A673 (cell line): ENCODE results near the gene GSTM5. TPM values are rescaled to one million over a fixed set of nuclear protein-coding genes. Genes with fewer than 3 reads are reported as not detected.
"Not testable (repeated sequence)": the region's sequence is repeated elsewhere in the genome, so short reads cannot be mapped to it uniquely, and the experiment has no call there.

Source experiments
- Bru-seq: library from RNA; stranded (reverse); fragments of 400-500 nt; gene quantifications from one replicate; lab custom pipeline; 2021; lab: Mats Ljungman, UMichigan
- BruChase-seq, 2 experiments: library from RNA; stranded (reverse); fragments of 400-500 nt; gene quantifications; one replicate each; lab custom pipeline; 2021; lab: Mats Ljungman, UMichigan
- BruUV-seq: library from RNA; stranded (reverse); fragments of 400-500 nt; replicated peaks from 2 replicates; lab custom pipeline; 2021; lab: Mats Ljungman, UMichigan
- CTCF ChIA-PET: fragments of 300-600 bp; sonication (Branson Sonifier 250); formaldehyde crosslinking; loops from one replicate; lab custom pipeline; 2022; ENCODE audit warnings: antibody characterized with exemption; lab: Charles Lee
- POLR2A ChIA-PET: fragments of 300-600 bp; sonication (Branson Sonifier 250); formaldehyde crosslinking; loops from one replicate; lab custom pipeline; 2022; ENCODE audit warnings: antibody characterized with exemption; ENCODE audit not compliant: low non-redundant PET; lab: Charles Lee
- DNase-seq: peaks from one replicate; pipeline ENCODE4 v3.0.0-alpha.2; 2015; ENCODE audit warnings: low spot score
- H3K27ac ChIP-seq: fragments of 200-600 bp; sonication (generic); 2 replicates; pipeline ENCODE4 v1.5.1; 2016; ENCODE audit warnings: mixed run types, low read depth, mild to moderate bottlenecking, mixed read lengths, antibody characterized with exemption, low read length; ENCODE audit not compliant: poor library complexity, severe bottlenecking
- H3K27me3 ChIP-seq: fragments of 200-600 bp; sonication (generic); replicated peaks from 2 replicates; pipeline ENCODE4 v1.6.1; 2017; ENCODE audit warnings: mixed run types, low read depth, mild to moderate bottlenecking, mixed read lengths, antibody characterized with exemption, low read length; ENCODE audit not compliant: insufficient read depth, poor library complexity
- H3K36me3 ChIP-seq: fragments of 200-600 bp; sonication (generic); 2 replicates; pipeline ENCODE4 v1.6.1; 2016; ENCODE audit warnings: mixed run types, mild to moderate bottlenecking, mixed read lengths, antibody characterized with exemption, low read length; ENCODE audit not compliant: insufficient read depth, poor library complexity, severe bottlenecking
- H3K4me1 ChIP-seq: fragments of 200-600 bp; sonication (generic); 2 replicates; pipeline ENCODE4 v1.6.1; 2017; ENCODE audit warnings: mixed run types, mild to moderate bottlenecking, mixed read lengths, antibody characterized with exemption, low read length; ENCODE audit not compliant: insufficient read depth, poor library complexity, severe bottlenecking
- H3K4me3 ChIP-seq: fragments of 200-600 bp; sonication (generic); 2 replicates; pipeline ENCODE4 v1.5.1; 2016; ENCODE audit warnings: low read depth, mixed run types, mild to moderate bottlenecking, mixed read lengths, low read length; ENCODE audit not compliant: poor library complexity, severe bottlenecking
- H3K9me3 ChIP-seq: fragments of 200-600 bp; sonication (generic); 2 replicates; pipeline ENCODE4 v1.6.1; 2016; ENCODE audit warnings: mixed run types, low read depth, mild to moderate bottlenecking, mixed read lengths, antibody characterized with exemption, low read length; ENCODE audit not compliant: poor library complexity, severe bottlenecking
- EZH2 ChIP-seq: fragments of 200-600 bp; sonication (generic); IDR thresholded peaks from 2 replicates; pipeline ENCODE4 v1.6.1; 2017; ENCODE audit warnings: borderline replicate concordance, low read depth, mild to moderate bottlenecking, mixed read lengths, antibody characterized with exemption, low read length; ENCODE audit not compliant: poor library complexity, severe bottlenecking
- intact Hi-C: fragments of 100-400 bp; cut with micrococcal nuclease; formaldehyde crosslinking; loops from one replicate; pipeline ENCODE4 v1.10.0; 2022; ENCODE audit not compliant: unreplicated experiment
- long read RNA-seq: library from polyadenylated mRNA; stranded (forward); transcript quantifications from one replicate; pipeline ENCODE4 v2.0.0, GENCODE V29; 2022
- total RNA-seq: library from RNA; stranded (reverse); gene quantifications from 2 replicates; pipeline ENCODE4 v1.2.3, GENCODE V29; 2021
- TF ChIP-seq, protein P1 (sequence below): fragments of 300-800, 200-600 bp; sonication (generic); conservative IDR thresholded peaks from 2 replicates; pipeline ENCODE4 v1.5.1; 2017; ENCODE audit warnings: low read depth, mild to moderate bottlenecking, antibody characterized with exemption, low read length, moderate library complexity, mixed read lengths

The GSTM5 gene
- total RNA-seq: 0.13 and 0.43 TPM in 2 replicates
- percentile 19 among the genes with signal in this experiment for Bru-seq, nascent RNA
- BruChase-seq, experiment 1, labeled RNA remaining after a 2-hour chase: percentile 29 among the genes with signal in this experiment
- BruChase-seq, experiment 2, labeled RNA remaining after a 6-hour chase: percentile 17 among the genes with signal in this experiment
- long read RNA-seq: 0 reads

DNA sequence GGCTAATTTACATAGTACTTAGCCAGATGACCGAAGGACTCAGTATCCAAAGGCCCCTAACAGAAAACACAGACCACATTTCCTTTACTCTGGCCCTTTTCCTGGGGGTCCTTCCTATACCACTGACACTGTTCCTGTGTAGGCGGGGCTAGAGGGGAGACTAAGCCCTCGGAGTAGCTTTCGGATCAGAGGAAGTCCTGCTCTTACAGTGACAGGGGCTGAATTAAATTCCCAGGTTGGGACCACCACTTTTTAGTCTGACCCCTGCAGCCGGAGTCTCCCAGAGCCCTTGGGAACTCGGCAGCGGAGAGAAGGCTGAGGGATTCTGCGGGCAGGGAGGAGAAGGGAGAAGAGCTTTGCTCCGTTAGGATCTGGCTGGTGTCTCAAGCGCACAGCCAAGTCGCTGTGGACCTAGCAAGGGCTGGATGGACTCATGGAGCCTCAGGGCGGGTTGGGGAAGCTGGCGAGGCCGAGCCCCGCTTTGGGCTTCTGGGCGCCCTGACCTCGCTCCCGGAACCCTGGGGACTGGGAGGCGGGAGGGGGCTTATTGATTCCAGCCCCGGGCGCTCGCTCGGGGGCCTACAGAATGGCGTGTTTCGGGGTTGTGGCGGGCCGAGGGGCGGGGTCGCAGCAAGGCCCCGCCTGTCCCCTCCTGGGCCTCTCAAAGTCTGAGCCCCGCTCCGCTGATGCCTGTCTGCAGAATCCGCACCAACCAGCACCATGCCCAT, at the start of gene GSTM5:
Gene GSTM5, plus strand, starts transcription at position 659 of the 728 bp plus-strand sequence. Its CDS starts 62 bp downstream, at position 721.
- H3K4me3 ChIP-seq: peak within 1 kb of the TSS; percentile 19
- CTCF ChIA-PET: interaction anchor here (1.1 kb wide), 1 partner anchor 24 kb away, joined by 8 read pairs; the partner anchor contains the start of gene GSTM1

DNA sequence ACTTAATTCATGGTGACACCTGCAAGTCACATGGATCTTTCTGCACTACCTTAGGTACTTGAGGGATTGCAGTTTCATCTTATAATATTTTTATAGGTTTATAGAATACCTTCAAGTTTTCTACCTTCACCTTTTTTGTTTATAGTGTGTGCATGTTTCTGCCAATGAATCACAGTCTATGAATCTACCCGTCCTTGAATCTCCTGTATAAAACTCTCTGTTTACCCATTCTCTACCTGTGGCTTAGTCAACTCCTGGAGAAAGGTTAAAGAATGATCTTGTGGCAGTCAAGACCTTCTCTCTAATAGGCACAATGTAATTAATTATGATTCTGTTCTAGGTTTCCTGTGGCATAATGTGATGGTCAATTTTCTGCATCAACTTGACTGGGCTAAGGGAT, 47.4 kb upstream of the GSTM5 start:
- no TSS peak for BruUV-seq
- POLR2A ChIA-PET: no interaction called here

More for the DNA sequence above, at the start of gene GSTM5:
- peak within 1 kb of the TSS; percentile 62 for H3K27ac ChIP-seq
- intact Hi-C loops, BruUV-seq, H3K27me3 ChIP-seq, H3K4me1 ChIP-seq, H3K9me3 ChIP-seq, H3K36me3 ChIP-seq: not testable (repeated sequence)
- peak; percentile 15 for DNase-seq
- POLR2A ChIA-PET: interaction anchor here (0.6 kb wide), 1 partner anchor 24 kb away, joined by 16 read pairs; the partner anchor contains the start of gene GSTM1

DNA sequence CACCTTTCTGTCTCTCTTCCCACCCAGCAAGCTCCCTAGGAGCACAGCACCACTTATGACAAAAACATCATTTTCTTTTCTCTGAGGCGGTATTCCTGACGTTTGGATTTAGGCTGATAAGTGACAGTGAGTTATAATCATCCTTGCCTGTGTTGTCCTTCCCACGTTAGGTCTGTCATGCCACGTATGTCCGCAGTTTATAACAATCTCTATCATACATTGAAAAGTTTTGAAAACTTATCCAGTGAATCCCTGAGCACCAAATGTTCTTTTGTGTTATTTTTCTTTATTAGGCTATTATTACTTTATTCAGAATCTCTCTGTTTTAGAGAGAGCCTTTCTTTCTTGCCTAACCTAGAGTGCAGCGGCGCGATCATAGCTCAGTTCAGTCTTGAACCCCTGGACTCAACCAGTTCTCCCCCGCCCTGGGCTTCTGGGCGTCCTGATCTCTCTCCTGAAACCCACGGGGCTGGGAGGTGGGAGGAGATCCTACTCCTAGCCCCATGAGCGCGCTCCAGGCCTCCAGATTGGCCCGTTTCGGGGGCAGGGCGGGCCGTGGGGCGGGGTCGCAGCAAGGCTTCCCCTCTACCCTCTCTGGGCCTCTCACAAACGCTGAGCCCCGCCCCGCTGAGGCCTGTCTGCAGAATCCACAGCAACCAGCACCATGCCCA, 44.5 kb upstream of the GSTM5 start, which contains the start of gene GSTM2:
Gene GSTM2, plus strand, starts transcription at position 606 of the 671 bp plus-strand sequence. Its CDS starts 59 bp downstream, at position 665.
- no TSS peak for BruUV-seq
- peaks cover 12% of the 10 kb centered on the region for H3K4me1 ChIP-seq
- intact Hi-C loops: no loop called here
- no peaks in the 10 kb centered on the region for H3K9me3 ChIP-seq
- H3K36me3 ChIP-seq: no peaks in the 10 kb centered on the region
- H3K27me3 ChIP-seq: no peaks in the 10 kb centered on the region
- peak within 1 kb of the TSS; percentile 57 for H3K4me3 ChIP-seq
- H3K27ac ChIP-seq: peak within 1 kb of the TSS; percentile 11
- POLR2A ChIA-PET: no interaction called here
- TF ChIP-seq, protein P1, sequence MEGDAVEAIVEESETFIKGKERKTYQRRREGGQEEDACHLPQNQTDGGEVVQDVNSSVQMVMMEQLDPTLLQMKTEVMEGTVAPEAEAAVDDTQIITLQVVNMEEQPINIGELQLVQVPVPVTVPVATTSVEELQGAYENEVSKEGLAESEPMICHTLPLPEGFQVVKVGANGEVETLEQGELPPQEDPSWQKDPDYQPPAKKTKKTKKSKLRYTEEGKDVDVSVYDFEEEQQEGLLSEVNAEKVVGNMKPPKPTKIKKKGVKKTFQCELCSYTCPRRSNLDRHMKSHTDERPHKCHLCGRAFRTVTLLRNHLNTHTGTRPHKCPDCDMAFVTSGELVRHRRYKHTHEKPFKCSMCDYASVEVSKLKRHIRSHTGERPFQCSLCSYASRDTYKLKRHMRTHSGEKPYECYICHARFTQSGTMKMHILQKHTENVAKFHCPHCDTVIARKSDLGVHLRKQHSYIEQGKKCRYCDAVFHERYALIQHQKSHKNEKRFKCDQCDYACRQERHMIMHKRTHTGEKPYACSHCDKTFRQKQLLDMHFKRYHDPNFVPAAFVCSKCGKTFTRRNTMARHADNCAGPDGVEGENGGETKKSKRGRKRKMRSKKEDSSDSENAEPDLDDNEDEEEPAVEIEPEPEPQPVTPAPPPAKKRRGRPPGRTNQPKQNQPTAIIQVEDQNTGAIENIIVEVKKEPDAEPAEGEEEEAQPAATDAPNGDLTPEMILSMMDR: no peak
- TF ChIP-seq EZH2: no peak
- DNase-seq: peak; percentile 96
- CTCF ChIA-PET: interaction anchor here (0.6 kb wide), 2 partner anchors 24 to 37 kb away, joined by 3 to 4 read pairs; no protein-coding TSS in a partner anchor

More for the DNA sequence above, 47.4 kb upstream of the GSTM5 start:
- Histone ChIP-seq H3K27ac (no peak overlapping the region), H3K9me3 (no peaks in the 10 kb centered on the region), H3K27me3 (no peaks in the 10 kb centered on the region), H3K4me1 (peaks cover 12% of the 10 kb centered on the region), H3K4me3 (no peak overlapping the region), H3K36me3 (peaks cover 21% of the 10 kb centered on the region)
- CTCF ChIA-PET: no interaction called here
- DNase-seq: no peak
- TF ChIP-seq, protein P1: no peak
- TF ChIP-seq EZH2: no peak
- intact Hi-C loops: no loop called here
